HCT116 (cell line): ENCODE data around the gene KDM7A. TPM values are rescaled to one million over a fixed set of nuclear protein-coding genes. Genes with fewer than 3 reads are reported as not detected.
A peak's percentile ranks its signal among the peaks of the same experiment; 100 is the strongest.

Experiments
- ATF3 ChIP-seq: IDR thresholded peaks from 2 replicates; pipeline ENCODE4 v1.6.1; 2012
- CTCF ChIP-seq, 3 experiments: fragments of 200-600 bp in 1 of 3; sonication (generic) in 1 of 3; IDR thresholded peaks in 2 of 3; conservative IDR thresholded peaks in 1 of 3; 2 replicates each; pipeline ENCODE4 v1.5.1; 2012 to 2017; ENCODE audit warnings: low read depth in 2 of 3, low read length in 2 of 3, antibody characterized with exemption in 1 of 3, borderline replicate concordance in 1 of 3, control low read depth in 1 of 3, mild to moderate bottlenecking in 1 of 3, mixed read lengths in 1 of 3, mixed run types in 1 of 3, moderate library complexity in 1 of 3; ENCODE audit not compliant: insufficient read depth in 1 of 3
- JUND ChIP-seq: IDR thresholded peaks from 2 replicates; pipeline ENCODE4 v1.6.1; 2012
- REST ChIP-seq: IDR thresholded peaks from 2 replicates; pipeline ENCODE4 v1.6.1; 2012; ENCODE audit warnings: low read depth
- SIN3A ChIP-seq: IDR thresholded peaks from 2 replicates; pipeline ENCODE4 v1.6.1; 2012; ENCODE audit warnings: low read depth
- SRF ChIP-seq: IDR thresholded peaks from 2 replicates; pipeline ENCODE4 v1.6.1; 2012; ENCODE audit warnings: low read depth
- ZBTB33 ChIP-seq: IDR thresholded peaks from 2 replicates; pipeline ENCODE4 v1.6.1; 2011; ENCODE audit warnings: mild to moderate bottlenecking, low read length, moderate library complexity; ENCODE audit not compliant: insufficient replicate concordance; ENCODE audit errors: extremely low read depth
- ZFX ChIP-seq: fragments of 450-650 bp; IDR thresholded peaks from 2 replicates; pipeline ENCODE4 v1.6.1; 2017
- total RNA-seq: library from RNA; stranded (reverse); gene quantifications from one replicate; pipeline ENCODE4 v1.2.1, GENCODE V29; 2021; ENCODE audit not compliant: unreplicated experiment

Gene KDM7A
- total RNA-seq, 1 experiment from 2014 or later, result 11.6 TPM

- no peak for TF ChIP-seq REST
- TF ChIP-seq JUND, result peak; percentile 58; the same call in 1 of the 2 replicates
- peak; percentile 99 for TF ChIP-seq SRF
- TF ChIP-seq SIN3A, result peak; percentile 92
- no peak; the same call in 1 of the 2 replicates for TF ChIP-seq ZFX
- peak; percentile 78 to 86 (median 84); a peak in 5 of 6 replicates for TF ChIP-seq CTCF (IDR thresholded peaks at IDR 0.05 in 2 of 3, conservative IDR thresholded peaks at IDR 0.05 in 1 of 3; ENCODE audit: borderline replicate concordance in 1 of 3, insufficient read depth in 1 of 3, low read depth in 2 of 3, low read length in 2 of 3)
- TF ChIP-seq ATF3, result no peak
- no peak for TF ChIP-seq ZBTB33
- TF ChIP-seq, all 23 proteins: peak for 11
Observed at GRCh38 chr7:140175221-140176121, 1.3 kb downstream of the KDM7A start (continued).
